RWPE1 (cell line): ENCODE data around the gene CALHM4.
"Not testable (repeated sequence)": the region's sequence is repeated elsewhere in the genome, so short reads cannot be mapped to it uniquely, and the experiment has no call there.

Source experiments
- CTCF ChIA-PET: fragments of 350-600 bp; sonication (Branson Sonifier 250); formaldehyde crosslinking; extraction: SDS; loops from one replicate; lab custom pipeline; 2021; lab: Yijun Ruan, JAX
- POLR2A ChIA-PET: fragments of 400-600 bp; formaldehyde crosslinking; extraction: SDS; loops from one replicate; lab custom pipeline; 2020; ENCODE audit warnings: antibody characterized with exemption; ENCODE audit not compliant: low non-redundant PET; lab: Yijun Ruan, JAX
- DNase-seq: peaks from one replicate; pipeline ENCODE4 v3.0.0; 2012; ENCODE audit warnings: low spot score
- H3K27ac ChIP-seq: fragments of 450-650 bp; 2 replicates; pipeline ENCODE4 v1.5.1; 2017
- CTCF ChIP-seq: fragments of 450-650 bp; conservative IDR thresholded peaks from 2 replicates; pipeline ENCODE4 v1.5.1; 2017; ENCODE audit warnings: low read depth, mild to moderate bottlenecking

The CALHM4 gene

DNA sequence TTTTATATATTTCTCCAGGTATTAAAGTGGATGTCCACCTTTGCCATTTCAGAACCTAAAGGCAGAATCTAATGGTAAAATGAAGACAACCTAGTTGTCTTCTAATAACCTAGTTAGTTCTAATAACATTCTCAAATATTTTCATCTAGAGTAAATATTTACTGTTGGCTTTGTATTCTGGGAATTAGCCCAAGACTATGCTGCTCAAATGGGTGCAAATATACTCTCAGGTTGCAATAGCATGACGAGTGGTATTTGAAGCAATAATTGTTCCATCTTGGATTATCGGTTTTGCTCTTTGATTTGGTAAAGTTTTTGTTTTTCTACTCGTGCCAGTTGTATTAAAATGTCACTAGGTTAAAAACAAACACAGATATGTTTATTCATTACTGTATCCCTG is 41.7 kb downstream of the CALHM4 start:
- TF ChIP-seq CTCF, result no peak
- DNase-seq, result no peak
- POLR2A ChIA-PET, result no interaction called here
- CTCF ChIA-PET, result no interaction called here
- H3K27ac ChIP-seq, result no peak overlapping the region

GRCh38 chr6:116596815-116597214 is 43.3 kb downstream of the CALHM4 start:
- TF ChIP-seq CTCF, result no peak
- no peak for DNase-seq
- CTCF ChIA-PET, result interaction anchor here (0.6 kb wide), 1 partner anchor 184 kb away, joined by 3 read pairs; no protein-coding TSS in a partner anchor
- H3K27ac ChIP-seq, result no peak overlapping the region
- POLR2A ChIA-PET, result no interaction called here

DNA sequence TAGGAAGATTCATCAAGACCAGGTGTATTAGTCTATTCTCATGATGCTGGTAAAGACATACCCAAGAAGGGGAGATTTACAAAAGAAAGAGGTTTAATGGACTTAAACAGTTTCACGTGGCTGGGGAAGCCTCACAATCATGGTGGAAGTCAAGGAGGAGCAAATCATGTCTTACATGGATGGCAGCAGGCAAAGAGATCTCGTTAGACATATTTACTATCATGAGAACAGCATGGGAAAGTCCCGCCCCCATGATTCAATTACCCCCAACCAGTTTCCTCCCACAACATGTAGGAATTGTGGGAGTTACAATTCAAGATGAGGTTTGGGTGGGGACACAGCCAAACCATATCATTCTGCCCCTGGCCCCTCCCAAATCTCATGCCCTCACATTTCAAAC is 50.4 kb downstream of the CALHM4 start:
- POLR2A ChIA-PET, CTCF ChIA-PET, H3K27ac ChIP-seq, DNase-seq: not testable (repeated sequence)

GRCh38 chr6:116604868-116605267 is 51.3 kb downstream of the CALHM4 start:
- CTCF ChIA-PET, POLR2A ChIA-PET, DNase-seq, H3K27ac ChIP-seq: not testable (repeated sequence)

- no peak overlapping the region for H3K27ac ChIP-seq
- no peak for DNase-seq
- ChIA-PET POLR2A (no interaction called here), CTCF (interaction anchor here (0.7 kb wide), 1 partner anchor 898 kb away, joined by 3 read pairs; no protein-coding TSS in a partner anchor)
- TF ChIP-seq CTCF, result no peak
Measured at GRCh38 chr6:116605935-116606334, 52.4 kb downstream of the CALHM4 start.
